Superior temporal gyrus (tissue), 1 donor: ENCODE measurements around the gene RGN.
A peak's percentile ranks its signal among the peaks of the same experiment; 100 is the strongest.
"Not testable (repeated sequence)": the region's sequence is repeated elsewhere in the genome, so short reads cannot be mapped to it uniquely, and the experiment has no call there.

Experiments
- DNase-seq: peaks from one replicate; pipeline ENCODE4 v3.0.0-alpha.2; 2016; ENCODE audit errors: extremely low spot score

The RGN gene

GRCh38 chrX:47078129-47079043 is at the start of gene RGN:
TSS of gene RGN (plus strand) at chrX:47078443. CDS start at chrX:47081145, 2,702 bp downstream.
- no peak for DNase-seq

GRCh38 chrX:47030339-47030738 is 47.9 kb upstream of the RGN start:
- DNase-seq, result peak; percentile 92

- no peak for DNase-seq
Measured at GRCh38 chrX:47047989-47048388, 30.3 kb upstream of the RGN start.

- no peak for DNase-seq
Measured at GRCh38 chrX:47059142-47059874, 18.9 kb upstream of the RGN start.

GRCh38 chrX:47060708-47061107 is 17.5 kb upstream of the RGN start:
- DNase-seq, result no peak

- no peak for DNase-seq
Measured at GRCh38 chrX:47061238-47061919, 16.9 kb upstream of the RGN start.

- no peak for DNase-seq
Measured at GRCh38 chrX:47063179-47063578, 15.1 kb upstream of the RGN start.

GRCh38 chrX:47068214-47068613 is 10.0 kb upstream of the RGN start:
- no peak for DNase-seq

- DNase-seq, result no peak
Measured at GRCh38 chrX:47068720-47069119, 9.5 kb upstream of the RGN start.

- DNase-seq, result no peak
Measured at GRCh38 chrX:47080215-47080914, 2.1 kb downstream of the RGN start.

GRCh38 chrX:47080915-47081236 is 2.6 kb downstream of the RGN start:
- DNase-seq, result no peak

- peak; percentile 70 for DNase-seq
Measured at GRCh38 chrX:47091149-47091775, 13.0 kb downstream of the RGN start.

- DNase-seq, result peak; percentile 56
Measured at GRCh38 chrX:47093248-47093647, 15.0 kb downstream of the RGN start.

GRCh38 chrX:47093860-47094259 is 15.6 kb downstream of the RGN start:
- DNase-seq, result no peak

- no peak for DNase-seq
Measured at GRCh38 chrX:47097018-47097417, 18.8 kb downstream of the RGN start.

GRCh38 chrX:47098338-47099094 is 20.3 kb downstream of the RGN start:
- DNase-seq, result no peak

GRCh38 chrX:47101206-47101605 is 23.0 kb downstream of the RGN start:
- DNase-seq, result no peak

GRCh38 chrX:47110936-47111615 is 32.8 kb downstream of the RGN start:
- DNase-seq, result not testable (repeated sequence)

GRCh38 chrX:47112316-47112954 is 34.2 kb downstream of the RGN start:
- DNase-seq, result no peak
